Measurements from ENCODE around the gene PCDH15. TPM values are rescaled to one million over a fixed set of nuclear protein-coding genes. Genes with fewer than 3 reads are reported as not detected.

The PCDH15 gene
- total RNA-seq, 1 donor from 2014 or later: not detected

GRCh38 chr10:53852450-53853175 is 948.4 kb downstream of the PCDH15 start:
- H3K4me3 ChIP-seq: no peak overlapping the region
- intact Hi-C loops (cut with DNase I): no loop called here
- H3K36me3 ChIP-seq: no peaks in the 10 kb centered on the region
- no peaks in the 10 kb centered on the region for H3K4me1 ChIP-seq
- no peak for DNase-seq (ENCODE audit: low spot score in 2 of 2)
- no peaks in the 10 kb centered on the region for H3K9me3 ChIP-seq
- TF ChIP-seq CTCF (IDR thresholded peaks at IDR 0.05): no peak
- no peaks in the 10 kb centered on the region for H3K27me3 ChIP-seq
- no peak overlapping the region for H3K27ac ChIP-seq

GRCh38 chr10:53846809-53847208 is 954.2 kb downstream of the PCDH15 start:
- no peak for TF ChIP-seq CTCF (IDR thresholded peaks at IDR 0.05)
- intact Hi-C loops (cut with DNase I): no loop called here
- H3K4me3 ChIP-seq: no peak overlapping the region

GRCh38 chr10:53843736-53844362 is 957.2 kb downstream of the PCDH15 start:
- no peak for DNase-seq (ENCODE audit: low spot score in 2 of 2)
- Histone ChIP-seq H3K4me1 (no peaks in the 10 kb centered on the region), H3K27me3 (no peaks in the 10 kb centered on the region), H3K36me3 (no peaks in the 10 kb centered on the region), H3K27ac (no peak overlapping the region), H3K4me3 (no peak overlapping the region), H3K9me3 (no peaks in the 10 kb centered on the region)
- no peak for TF ChIP-seq CTCF (IDR thresholded peaks at IDR 0.05)
- intact Hi-C loops (cut with DNase I): no loop called here

More at GRCh38 chr10:53846809-53847208, 954.2 kb downstream of the PCDH15 start:
- no peaks in the 10 kb centered on the region for H3K27me3 ChIP-seq
- no peaks in the 10 kb centered on the region for H3K9me3 ChIP-seq
- no peak overlapping the region for H3K27ac ChIP-seq
- DNase-seq (ENCODE audit: low spot score in 2 of 2): no peak
- H3K36me3 ChIP-seq: no peaks in the 10 kb centered on the region
- H3K4me1 ChIP-seq: no peaks in the 10 kb centered on the region

GRCh38 chr10:53841483-53842145 is 959.4 kb downstream of the PCDH15 start:
- H3K9me3 ChIP-seq: no peaks in the 10 kb centered on the region
- TF ChIP-seq CTCF (IDR thresholded peaks at IDR 0.05): no peak
- intact Hi-C loops (cut with DNase I): no loop called here
- DNase-seq (ENCODE audit: low spot score in 2 of 2): no peak
- H3K4me1 ChIP-seq: no peaks in the 10 kb centered on the region
- H3K27me3 ChIP-seq: no peaks in the 10 kb centered on the region
- no peak overlapping the region for H3K4me3 ChIP-seq
- H3K27ac ChIP-seq: no peak overlapping the region
- no peaks in the 10 kb centered on the region for H3K36me3 ChIP-seq

GRCh38 chr10:53840653-53841052 is 960.4 kb downstream of the PCDH15 start:
- no peaks in the 10 kb centered on the region for H3K36me3 ChIP-seq
- DNase-seq (ENCODE audit: low spot score in 2 of 2): no peak

More at GRCh38 chr10:53840653-53841052, 960.4 kb downstream of the PCDH15 start:
- Histone ChIP-seq H3K9me3 (no peaks in the 10 kb centered on the region), H3K27ac (no peak overlapping the region), H3K27me3 (no peaks in the 10 kb centered on the region), H3K4me1 (no peaks in the 10 kb centered on the region), H3K4me3 (no peak overlapping the region)
- intact Hi-C loops (cut with DNase I): no loop called here
- TF ChIP-seq CTCF (IDR thresholded peaks at IDR 0.05): no peak
